SU-DHL-6 (cell line): Measurements from ENCODE around the gene SKOR1.

Experiments
- H2AFZ ChIP-seq: fragments of 200-600 bp; sonication (generic); 2 replicates; pipeline ENCODE4 v1.6.1; 2014; ENCODE audit warnings: low read depth, mild to moderate bottlenecking, moderate library complexity, mixed read lengths, antibody characterized with exemption, low read length; ENCODE audit not compliant: severe bottlenecking
- H3F3A ChIP-seq: fragments of 200-600 bp; shearing (Covaris generic); 2 replicates; pipeline ENCODE4 v1.6.0; 2016; ENCODE audit warnings: antibody characterized with exemption, mild to moderate bottlenecking; ENCODE audit not compliant: insufficient read depth
- H3K27ac ChIP-seq: fragments of 200-600 bp; sonication (generic); 2 replicates; pipeline ENCODE4 v1.5.1; 2016; ENCODE audit warnings: low read depth, mild to moderate bottlenecking, low read length, moderate library complexity, mixed read lengths
- H3K27me3 ChIP-seq: fragments of 200-600 bp; sonication (generic), shearing (Covaris generic); 2 replicates; pipeline ENCODE4 v1.6.0; 2014; ENCODE audit warnings: mild to moderate bottlenecking, low read length
- H3K36me3 ChIP-seq: fragments of 200-600 bp; sonication (generic); 2 replicates; pipeline ENCODE4 v1.6.1; 2014; ENCODE audit warnings: mild to moderate bottlenecking, low read length, mixed read lengths
- H3K4me2 ChIP-seq: fragments of 300-600, 200-600 bp; shearing (Covaris generic), sonication (generic); 2 replicates; pipeline ENCODE4 v1.6.0; 2014; ENCODE audit warnings: low read length, low read depth, mild to moderate bottlenecking; ENCODE audit not compliant: poor library complexity, severe bottlenecking
- H3K4me3 ChIP-seq: fragments of 200-600 bp; sonication (generic); 2 replicates; pipeline ENCODE4 v1.5.1; 2014; ENCODE audit warnings: antibody characterized with exemption, low read length, mild to moderate bottlenecking, mixed read lengths; ENCODE audit not compliant: insufficient read depth, poor library complexity, severe bottlenecking
- H3K79me2 ChIP-seq: fragments of 200-600 bp; sonication (generic); 2 replicates; pipeline ENCODE4 v1.6.1; 2014; ENCODE audit warnings: mild to moderate bottlenecking, low read length, moderate library complexity; ENCODE audit not compliant: insufficient read depth
- H3K9ac ChIP-seq: fragments of 200-600 bp; sonication (generic); 2 replicates; pipeline ENCODE4 v1.7.0; 2014; ENCODE audit warnings: mild to moderate bottlenecking, low read length
- H3K9me2 ChIP-seq: fragments of 200-600 bp; sonication (generic); replicated peaks from 2 replicates; pipeline ENCODE4 v1.6.1; 2014; ENCODE audit warnings: low read length; ENCODE audit not compliant: insufficient read depth
- H3K9me3 ChIP-seq: fragments of 200-600 bp; sonication (generic); 2 replicates; pipeline ENCODE4 v1.6.1; 2014; ENCODE audit warnings: low read length, mixed read lengths; ENCODE audit not compliant: insufficient read depth
- H4K20me1 ChIP-seq: fragments of 200-600 bp; sonication (generic); 2 replicates; pipeline ENCODE4 v1.6.1; 2014; ENCODE audit warnings: low read depth, mild to moderate bottlenecking, antibody characterized with exemption, low read length, moderate library complexity, mixed read lengths
- EZH2phosphoT487 ChIP-seq: fragments of 200-600 bp; sonication (generic), shearing (Covaris generic); conservative IDR thresholded peaks from 2 replicates; pipeline ENCODE4 v1.6.1; 2018; ENCODE audit warnings: mild to moderate bottlenecking, antibody characterized with exemption, low read length, moderate library complexity, mixed read lengths
- TF ChIP-seq, protein P1 (sequence below): fragments of 200-600 bp; sonication (generic); IDR thresholded peaks from one replicate; pipeline ENCODE4 v1.5.1; 2017; ENCODE audit warnings: antibody characterized with exemption, mild to moderate bottlenecking, low read length, moderate library complexity; ENCODE audit not compliant: insufficient read depth, poor library complexity, severe bottlenecking

Gene SKOR1

DNA sequence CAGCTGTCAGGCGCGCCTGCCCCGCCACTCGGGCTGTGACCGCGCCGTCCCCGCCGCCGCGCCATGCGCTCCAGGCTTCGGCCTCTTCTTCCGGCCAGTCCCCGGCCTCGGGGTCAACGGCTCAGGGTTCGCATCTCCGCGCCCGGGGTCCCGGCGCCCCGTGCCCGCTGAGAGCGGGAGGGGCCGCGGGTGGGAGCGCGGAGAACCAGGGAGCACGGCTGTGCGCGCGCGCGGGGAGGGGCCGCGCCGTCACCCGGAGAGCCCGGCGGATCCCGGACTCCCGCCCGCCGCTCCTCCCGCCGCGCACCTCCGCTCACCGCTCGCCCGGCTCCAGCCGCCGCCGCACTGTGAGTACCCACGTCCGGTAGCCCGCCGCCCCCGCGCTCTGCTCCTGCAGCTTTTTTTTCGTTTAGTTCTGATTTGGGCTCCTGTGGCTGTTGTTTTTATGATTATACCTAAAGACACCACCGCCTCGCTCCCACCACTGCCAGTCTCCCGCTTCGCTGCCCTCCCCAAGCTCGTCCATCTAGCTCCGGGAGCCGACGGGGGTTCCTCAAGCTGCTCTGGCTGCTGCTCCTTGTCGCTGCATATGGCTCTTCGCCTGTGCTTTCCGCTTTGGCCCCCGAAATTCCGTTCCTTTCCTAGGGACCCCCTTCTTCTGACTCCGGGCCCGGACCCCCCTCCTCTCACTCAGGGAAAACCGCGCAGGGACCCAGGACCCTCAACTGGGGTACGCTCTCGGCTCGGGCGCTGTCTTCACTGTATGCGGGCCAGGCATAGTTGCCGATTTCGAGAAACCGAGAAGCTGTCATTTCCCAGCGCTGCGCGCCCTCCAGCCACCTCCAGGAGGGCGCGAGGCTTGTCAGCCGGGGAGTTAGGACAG is 1.8 kb upstream of the SKOR1 start:
- H3K9me2 ChIP-seq, result no peaks in the 10 kb centered on the region
- H3K79me2 ChIP-seq, result no peaks in the 10 kb centered on the region
- no peaks in the 10 kb centered on the region for H3K27me3 ChIP-seq
- H3K4me2 ChIP-seq, result peak overlapping the region; percentile 54
- H3K36me3 ChIP-seq, result no peaks in the 10 kb centered on the region
- no peak overlapping the region for H2AFZ ChIP-seq
- peak overlapping the region; percentile 47 for H3K4me3 ChIP-seq
- H3F3A ChIP-seq, result no peaks in the 10 kb centered on the region
- no peaks in the 10 kb centered on the region for H4K20me1 ChIP-seq
- no peak for TF ChIP-seq EZH2phosphoT487
- TF ChIP-seq, protein P1, sequence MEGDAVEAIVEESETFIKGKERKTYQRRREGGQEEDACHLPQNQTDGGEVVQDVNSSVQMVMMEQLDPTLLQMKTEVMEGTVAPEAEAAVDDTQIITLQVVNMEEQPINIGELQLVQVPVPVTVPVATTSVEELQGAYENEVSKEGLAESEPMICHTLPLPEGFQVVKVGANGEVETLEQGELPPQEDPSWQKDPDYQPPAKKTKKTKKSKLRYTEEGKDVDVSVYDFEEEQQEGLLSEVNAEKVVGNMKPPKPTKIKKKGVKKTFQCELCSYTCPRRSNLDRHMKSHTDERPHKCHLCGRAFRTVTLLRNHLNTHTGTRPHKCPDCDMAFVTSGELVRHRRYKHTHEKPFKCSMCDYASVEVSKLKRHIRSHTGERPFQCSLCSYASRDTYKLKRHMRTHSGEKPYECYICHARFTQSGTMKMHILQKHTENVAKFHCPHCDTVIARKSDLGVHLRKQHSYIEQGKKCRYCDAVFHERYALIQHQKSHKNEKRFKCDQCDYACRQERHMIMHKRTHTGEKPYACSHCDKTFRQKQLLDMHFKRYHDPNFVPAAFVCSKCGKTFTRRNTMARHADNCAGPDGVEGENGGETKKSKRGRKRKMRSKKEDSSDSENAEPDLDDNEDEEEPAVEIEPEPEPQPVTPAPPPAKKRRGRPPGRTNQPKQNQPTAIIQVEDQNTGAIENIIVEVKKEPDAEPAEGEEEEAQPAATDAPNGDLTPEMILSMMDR, result no peak
- H3K9me3 ChIP-seq, result no peaks in the 10 kb centered on the region
- no peak overlapping the region for H3K27ac ChIP-seq
- H3K9ac ChIP-seq, result peak overlapping the region; percentile 14; the same call in 1 of the 2 replicates

DNA sequence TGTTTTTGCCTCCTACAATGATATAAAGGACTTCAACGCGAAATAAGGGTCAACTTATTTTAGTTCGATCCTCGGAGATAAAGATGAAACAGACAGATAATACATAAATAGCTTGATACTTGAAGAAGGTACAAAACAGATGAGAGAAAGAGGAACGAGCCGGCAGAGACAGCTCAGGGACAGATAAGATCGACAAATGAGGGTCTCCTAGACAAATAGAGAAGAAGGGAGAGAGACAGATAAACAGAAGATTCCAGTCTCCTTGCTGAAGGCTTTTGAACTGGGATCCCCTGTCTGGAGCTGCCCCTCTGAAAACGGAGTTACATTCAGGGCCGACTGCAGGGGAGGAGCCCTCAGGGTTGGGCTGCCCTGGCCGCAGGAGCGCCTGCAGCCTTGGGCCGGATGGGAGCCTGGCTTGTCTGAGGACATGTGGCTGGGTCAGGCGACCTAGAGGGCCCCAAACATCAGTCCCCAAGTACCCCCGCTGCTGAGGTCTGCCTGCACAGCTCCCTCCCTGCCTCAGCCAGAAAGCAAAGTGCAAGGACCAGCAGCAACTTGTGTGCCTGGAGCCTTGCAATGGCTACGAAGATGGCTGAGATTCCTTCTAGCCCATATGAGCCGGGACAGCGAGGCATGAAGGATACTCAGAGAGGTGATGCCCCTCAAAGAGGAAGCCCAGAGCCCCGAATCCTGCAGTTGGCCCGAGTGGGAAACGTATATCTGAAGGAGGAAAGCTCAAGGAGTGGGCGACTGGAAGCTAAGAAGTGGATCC is 926 bp upstream of the SKOR1 start:
- TF ChIP-seq, protein P1, result no peak
- no peak for TF ChIP-seq EZH2phosphoT487
- H3K27me3 ChIP-seq, result no peaks in the 10 kb centered on the region

GRCh38 chr15:67825881-67826716 is 790 bp downstream of the SKOR1 start:
- Histone ChIP-seq H3K79me2 (no peaks in the 10 kb centered on the region), H2AFZ (no peak overlapping the region), H3K27me3 (no peaks in the 10 kb centered on the region), H3K27ac (no peak overlapping the region), H3K9me3 (no peaks in the 10 kb centered on the region), H4K20me1 (no peaks in the 10 kb centered on the region), H3K9me2 (no peaks in the 10 kb centered on the region), H3K4me3 (no peak overlapping the region), H3F3A (no peaks in the 10 kb centered on the region), H3K4me2 (no peak overlapping the region), H3K36me3 (no peaks in the 10 kb centered on the region), H3K9ac (no peak overlapping the region)
- TF ChIP-seq EZH2phosphoT487, result no peak
- TF ChIP-seq, protein P1, result no peak

More for the DNA sequence above, 926 bp upstream of the SKOR1 start:
- no peaks in the 10 kb centered on the region for H3K36me3 ChIP-seq
- H3K9me2 ChIP-seq, result no peaks in the 10 kb centered on the region
- H3K27ac ChIP-seq, result no peak overlapping the region
- no peak overlapping the region for H3K4me3 ChIP-seq
- H2AFZ ChIP-seq, result no peak overlapping the region
- H3K9me3 ChIP-seq, result no peaks in the 10 kb centered on the region
- no peaks in the 10 kb centered on the region for H3K79me2 ChIP-seq
- H3F3A ChIP-seq, result no peaks in the 10 kb centered on the region
- H3K9ac ChIP-seq, result no peak overlapping the region; the same call in 1 of the 2 replicates
- H3K4me2 ChIP-seq, result peak overlapping the region; percentile 54
- no peaks in the 10 kb centered on the region for H4K20me1 ChIP-seq
